Activated T-cell treated with anti-CD3 and anti-CD28 coated beads, Interleukin-2, amount 50 U/mL, for 4 hours (primary cell): ENCODE results near the gene DSG3. TPM values are rescaled to one million over a fixed set of nuclear protein-coding genes. Genes with fewer than 3 reads are reported as not detected.

Experiments
- ATAC-seq, 2 donors: fragments of 200-7000 bp; cut with Tn5 transposase; one replicate each; pipeline ENCODE4 v1.10.0; 2021
- DNase-seq: peaks from one replicate; pipeline ENCODE4 v3.0.0-alpha.2; 2020
- H3K27me3 Mint-ChIP-seq: one replicate; pipeline ENCODE4 v1.8.0; 2021; ENCODE audit warnings: low read depth, mixed read lengths
- H3K36me3 Mint-ChIP-seq: one replicate; pipeline ENCODE4 v1.8.0; 2022; ENCODE audit warnings: mixed read lengths; ENCODE audit not compliant: insufficient read depth
- H3K4me1 Mint-ChIP-seq: one replicate; pipeline ENCODE4 v1.8.0; 2021; ENCODE audit warnings: low read depth, mixed read lengths
- H3K4me3 Mint-ChIP-seq: one replicate; pipeline ENCODE4 v1.8.0; 2021; ENCODE audit warnings: mild to moderate bottlenecking, moderate library complexity, mixed read lengths
- H3K9me3 Mint-ChIP-seq: one replicate; pipeline ENCODE4 v1.8.0; 2021; ENCODE audit warnings: mixed read lengths
- total RNA-seq, 3 donors: library from RNA; stranded (reverse); gene quantifications; one replicate each; pipeline ENCODE4 v1.2.1, GENCODE V29; 2021

DSG3 gene
- total RNA-seq, 3 donors from 2014 or later: not detected

DNA sequence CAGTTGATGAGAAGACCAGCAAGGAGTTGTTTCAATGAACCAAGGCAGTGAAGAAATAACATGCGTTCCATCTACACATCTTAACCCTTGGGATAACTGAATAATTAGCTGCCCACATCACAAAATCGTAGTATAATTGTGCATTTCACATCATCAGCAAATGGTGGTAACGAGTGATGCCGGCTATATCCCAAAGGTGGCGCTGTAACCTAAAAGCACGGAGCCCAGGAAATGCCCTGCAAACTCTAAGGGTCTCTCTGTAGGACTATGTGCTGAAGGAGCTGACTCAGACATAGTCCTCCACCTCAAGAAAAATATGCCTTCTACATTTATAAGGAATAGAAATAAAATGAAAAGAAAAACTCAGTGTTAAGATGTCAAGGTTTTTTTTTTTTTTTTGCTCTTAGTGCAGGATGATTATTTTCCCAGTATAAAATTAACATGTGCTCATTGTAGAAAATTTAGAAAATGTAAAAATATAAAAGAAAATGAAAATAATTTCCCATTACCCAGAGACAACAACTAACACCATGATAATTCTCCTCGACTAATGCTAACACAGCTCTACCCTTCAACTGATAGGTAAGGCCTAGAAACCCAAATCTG lies 23.1 kb upstream of the DSG3 start:
- no peak overlapping the region for H3K4me3 Mint-ChIP-seq
- H3K36me3 Mint-ChIP-seq: no peaks in the 10 kb centered on the region
- H3K9me3 Mint-ChIP-seq: peaks cover 3% of the 10 kb centered on the region
- no peaks in the 10 kb centered on the region for H3K27me3 Mint-ChIP-seq
- DNase-seq: no peak
- no peak for ATAC-seq
- no peaks in the 10 kb centered on the region for H3K4me1 Mint-ChIP-seq

DNA sequence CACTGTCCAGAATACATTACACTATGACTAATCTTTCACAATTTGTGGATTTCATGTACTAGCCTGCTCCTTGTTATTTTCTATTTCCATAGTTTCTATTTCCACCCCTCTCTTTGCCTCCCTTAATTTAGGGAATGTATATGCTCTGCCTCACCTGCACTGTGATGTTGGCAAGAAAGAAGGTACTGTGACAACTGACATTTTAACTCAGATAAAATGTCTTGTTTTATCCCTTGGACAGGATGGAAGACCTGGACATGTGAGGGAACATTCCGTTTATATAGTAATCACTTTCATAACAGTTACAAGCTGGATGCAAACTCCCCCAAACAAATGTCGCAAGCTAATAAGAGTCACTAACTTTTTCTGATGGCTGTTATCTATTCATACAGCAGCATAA lies 21.5 kb upstream of the DSG3 start:
- ATAC-seq (no peak), DNase-seq (no peak)
- Mint-ChIP-seq H3K27me3 (no peaks in the 10 kb centered on the region), H3K9me3 (peaks cover 3% of the 10 kb centered on the region), H3K4me3 (no peak overlapping the region), H3K4me1 (no peaks in the 10 kb centered on the region), H3K36me3 (no peaks in the 10 kb centered on the region)

DNA sequence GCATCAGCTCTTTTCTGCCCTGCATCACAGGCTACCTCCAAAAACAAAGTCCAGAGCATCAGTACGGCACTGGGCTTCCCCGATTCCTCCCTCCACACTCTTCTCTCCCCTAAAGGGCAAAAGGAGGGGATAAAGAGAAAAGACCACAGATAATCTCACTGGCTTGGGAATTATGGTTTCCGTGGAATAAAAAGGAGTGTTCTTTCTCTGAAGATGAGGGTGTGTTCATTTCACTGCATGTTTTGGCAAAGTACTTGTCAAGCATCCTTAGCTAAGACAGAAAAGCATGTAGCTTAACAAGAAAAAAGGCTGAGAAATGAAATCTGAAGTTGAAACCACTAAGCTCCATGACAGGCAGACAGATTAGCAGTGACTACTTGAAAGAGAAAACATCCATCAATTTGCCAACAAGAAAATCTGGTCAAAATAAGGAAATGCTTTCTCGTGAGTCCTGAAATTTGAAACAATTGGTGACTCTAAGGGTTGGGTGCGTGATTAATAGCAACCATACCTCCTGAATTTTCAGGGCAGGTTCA lies 20.6 kb upstream of the DSG3 start:
- no peak for ATAC-seq
- H3K36me3 Mint-ChIP-seq: no peaks in the 10 kb centered on the region
- H3K9me3 Mint-ChIP-seq: peaks cover 5% of the 10 kb centered on the region
- no peak overlapping the region for H3K4me3 Mint-ChIP-seq
- no peaks in the 10 kb centered on the region for H3K4me1 Mint-ChIP-seq
- no peaks in the 10 kb centered on the region for H3K27me3 Mint-ChIP-seq
- no peak for DNase-seq

DNA sequence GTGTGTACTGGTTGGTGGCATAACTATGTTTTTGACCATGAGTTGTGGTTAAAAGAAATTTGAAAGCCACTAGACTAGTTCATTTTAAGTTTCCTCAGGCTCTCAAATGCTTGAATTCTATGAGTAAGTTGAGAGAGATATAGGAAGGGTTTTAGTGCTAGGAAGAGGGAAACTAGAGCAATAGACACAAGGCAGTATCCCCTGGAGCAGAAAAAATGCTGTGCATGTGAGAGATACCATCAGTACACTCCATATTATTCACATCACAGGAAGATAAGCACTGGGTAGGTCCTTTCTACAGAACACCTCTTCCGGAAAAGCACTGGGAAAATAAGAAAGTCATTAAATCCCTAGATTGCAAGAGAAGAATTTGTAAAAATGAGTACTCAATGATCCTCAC lies 19.3 kb upstream of the DSG3 start:
- Mint-ChIP-seq H3K27me3 (no peaks in the 10 kb centered on the region), H3K4me3 (no peak overlapping the region), H3K4me1 (no peaks in the 10 kb centered on the region), H3K9me3 (peaks cover 7% of the 10 kb centered on the region), H3K36me3 (no peaks in the 10 kb centered on the region)
- DNase-seq (no peak), ATAC-seq (no peak)

DNA sequence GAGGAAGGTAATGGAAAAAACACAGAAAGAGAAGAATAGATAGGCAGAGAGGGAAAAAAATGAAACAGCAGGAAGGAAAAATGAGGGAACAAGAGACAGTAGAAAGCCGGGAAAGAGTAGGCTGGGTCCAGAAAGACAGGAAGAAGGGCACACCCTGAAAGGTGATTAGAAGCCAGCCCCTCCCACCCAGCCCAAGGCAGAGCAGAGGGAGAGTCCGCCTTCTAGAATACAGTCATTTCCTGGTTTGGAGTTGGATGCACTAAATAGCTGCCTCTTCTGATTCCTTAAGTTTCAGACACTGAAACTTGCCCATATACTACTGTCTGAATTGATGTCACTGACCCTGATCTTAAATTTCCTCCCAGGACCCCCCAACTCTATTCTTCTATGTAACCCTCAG lies 17.9 kb upstream of the DSG3 start:
- H3K9me3 Mint-ChIP-seq: peaks cover 7% of the 10 kb centered on the region
- no peak for DNase-seq
- H3K27me3 Mint-ChIP-seq: no peaks in the 10 kb centered on the region
- no peaks in the 10 kb centered on the region for H3K4me1 Mint-ChIP-seq
- no peaks in the 10 kb centered on the region for H3K36me3 Mint-ChIP-seq
- H3K4me3 Mint-ChIP-seq: no peak overlapping the region
- ATAC-seq: no peak

DNA sequence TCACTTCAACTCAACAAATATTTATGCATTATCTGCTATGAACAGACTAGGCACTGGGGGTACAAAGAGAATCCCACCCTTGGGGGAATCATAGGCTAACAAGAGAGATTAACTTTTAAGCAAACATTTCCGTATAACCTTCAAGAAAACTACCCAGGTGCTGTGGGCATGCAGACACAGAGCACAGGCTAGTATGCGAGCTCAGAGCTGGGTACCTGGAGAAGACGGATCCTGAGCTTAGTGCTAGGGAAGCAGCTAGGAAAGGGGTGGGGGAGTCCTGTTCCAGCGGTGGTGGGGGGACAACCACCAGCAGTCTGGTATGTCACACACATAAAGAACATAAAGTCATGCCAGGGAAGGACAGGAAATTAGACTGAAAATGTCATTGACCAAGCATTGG lies 17.5 kb upstream of the DSG3 start:
- no peaks in the 10 kb centered on the region for H3K36me3 Mint-ChIP-seq
- no peak for ATAC-seq

DNA sequence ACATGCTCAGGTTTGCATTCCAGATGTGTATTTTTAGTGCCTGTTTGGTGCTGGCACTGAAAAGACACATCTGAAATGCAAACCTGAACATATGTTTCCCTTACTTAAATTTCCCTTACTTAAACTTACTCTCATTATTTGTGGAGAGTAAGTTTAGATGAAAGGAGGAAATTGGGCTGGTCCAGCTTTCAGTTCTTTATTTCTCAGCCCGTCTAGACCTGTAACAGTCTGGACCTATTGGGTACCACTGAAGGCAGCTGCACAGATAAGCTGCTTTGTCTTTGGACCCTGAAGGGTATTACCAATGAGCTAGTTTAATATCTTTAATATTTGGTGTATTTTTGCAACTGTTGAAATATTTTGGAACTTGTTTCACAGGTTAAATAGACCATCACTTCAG lies 17.0 kb upstream of the DSG3 start:
- no peak overlapping the region for H3K4me3 Mint-ChIP-seq
- ATAC-seq (no peak), DNase-seq (no peak)
- no peaks in the 10 kb centered on the region for H3K4me1 Mint-ChIP-seq
- H3K9me3 Mint-ChIP-seq: peaks cover 7% of the 10 kb centered on the region
- no peaks in the 10 kb centered on the region for H3K27me3 Mint-ChIP-seq
- H3K36me3 Mint-ChIP-seq: no peaks in the 10 kb centered on the region

More for the DNA sequence above, 17.5 kb upstream of the DSG3 start:
- H3K27me3 Mint-ChIP-seq: no peaks in the 10 kb centered on the region
- H3K4me1 Mint-ChIP-seq: no peaks in the 10 kb centered on the region
- H3K4me3 Mint-ChIP-seq: no peak overlapping the region
- DNase-seq: no peak
- peaks cover 7% of the 10 kb centered on the region for H3K9me3 Mint-ChIP-seq

DNA sequence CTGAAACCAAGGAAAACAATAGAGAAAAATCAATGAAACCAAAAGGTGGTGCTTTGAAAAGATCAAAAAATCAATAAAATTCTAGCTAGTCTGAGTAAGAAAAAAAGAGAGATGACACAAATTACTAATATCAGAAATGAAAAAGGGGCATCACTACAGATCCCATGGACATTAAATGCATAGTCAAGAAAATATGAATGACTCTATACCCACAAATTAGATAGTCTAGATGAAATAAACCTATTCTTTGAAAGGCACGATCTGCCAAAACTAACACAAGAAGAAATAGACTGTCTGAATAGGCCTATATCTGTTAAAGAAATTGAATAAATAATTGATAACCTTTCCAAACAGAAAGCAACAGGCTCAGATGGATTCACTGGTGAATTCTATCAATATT lies 15.2 kb upstream of the DSG3 start:
- H3K36me3 Mint-ChIP-seq: no peaks in the 10 kb centered on the region
- no peak overlapping the region for H3K4me3 Mint-ChIP-seq
- no peaks in the 10 kb centered on the region for H3K4me1 Mint-ChIP-seq
- no peak for DNase-seq
- H3K9me3 Mint-ChIP-seq: peaks cover 7% of the 10 kb centered on the region
- no peak for ATAC-seq
- no peaks in the 10 kb centered on the region for H3K27me3 Mint-ChIP-seq

DNA sequence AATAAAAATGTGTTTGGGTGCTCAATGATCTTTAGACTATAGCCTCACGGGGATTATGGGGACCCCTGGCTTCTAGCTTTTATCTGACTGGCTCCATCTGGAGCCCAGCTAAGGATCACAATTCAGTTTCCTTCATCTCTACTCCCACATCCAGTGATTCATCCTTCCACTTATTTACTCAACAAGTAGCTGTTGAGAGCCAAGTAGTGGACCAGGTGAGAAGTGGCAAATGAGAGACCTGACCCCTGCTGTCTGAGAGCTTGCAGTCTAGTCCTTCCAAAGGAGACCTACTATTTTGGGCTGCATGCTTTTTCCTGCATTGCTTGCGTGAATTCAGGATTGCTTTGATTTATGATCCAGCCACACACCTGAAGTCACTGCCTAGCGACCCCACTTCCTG lies 10.7 kb upstream of the DSG3 start:
- Mint-ChIP-seq H3K27me3 (no peaks in the 10 kb centered on the region), H3K9me3 (peaks cover 4% of the 10 kb centered on the region), H3K4me3 (no peak overlapping the region), H3K4me1 (no peaks in the 10 kb centered on the region), H3K36me3 (no peaks in the 10 kb centered on the region)
- ATAC-seq (no peak), DNase-seq (no peak)

DNA sequence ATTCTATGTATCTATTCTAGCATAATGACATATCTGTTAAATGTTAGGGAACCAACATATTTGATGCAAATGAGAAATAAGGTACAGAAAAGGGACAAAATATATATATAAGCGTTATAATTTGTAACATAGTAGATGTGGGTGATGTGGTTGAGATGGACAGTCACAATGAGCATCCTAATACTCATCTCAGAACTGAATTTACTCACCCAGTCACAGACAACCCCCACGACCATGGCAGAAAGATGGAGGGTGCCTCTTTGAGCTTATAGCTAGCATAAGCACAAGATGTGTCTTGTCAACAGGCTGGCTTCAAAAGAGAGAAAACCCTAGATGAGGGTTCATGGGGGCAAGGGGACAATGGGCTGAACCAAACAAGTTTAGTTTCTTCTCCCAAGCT lies 9.1 kb upstream of the DSG3 start:
- Mint-ChIP-seq H3K27me3 (no peaks in the 10 kb centered on the region), H3K36me3 (no peaks in the 10 kb centered on the region), H3K4me1 (no peaks in the 10 kb centered on the region), H3K9me3 (no peaks in the 10 kb centered on the region), H3K4me3 (no peak overlapping the region)
- DNase-seq: no peak
- ATAC-seq: no peak

DNA sequence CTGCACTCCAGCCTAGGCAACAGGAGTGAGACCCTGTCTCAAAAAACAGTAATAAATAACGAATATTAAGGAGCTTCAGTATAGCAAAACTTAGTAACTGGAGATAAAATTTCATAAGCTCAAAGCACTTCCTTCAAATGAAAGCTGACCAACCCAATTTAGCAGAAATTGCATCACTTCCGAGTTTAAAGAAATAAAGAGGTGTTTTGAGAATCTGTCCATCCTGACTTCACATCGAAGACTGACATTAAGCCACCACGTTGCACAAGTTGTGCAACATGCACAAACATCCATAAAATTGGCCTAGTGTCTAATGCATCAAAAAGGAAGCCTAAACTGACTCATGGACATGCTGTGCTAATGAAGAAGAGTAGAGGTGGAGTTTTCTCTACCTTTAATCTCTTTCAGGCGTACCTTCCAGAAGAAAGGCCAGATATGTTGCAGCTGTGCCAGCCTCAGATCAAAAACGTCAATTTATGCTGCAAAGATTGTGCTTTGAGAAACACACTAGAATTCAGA lies 7.7 kb upstream of the DSG3 start:
- H3K4me1 Mint-ChIP-seq: no peaks in the 10 kb centered on the region
- H3K9me3 Mint-ChIP-seq: no peaks in the 10 kb centered on the region
- H3K4me3 Mint-ChIP-seq: no peak overlapping the region
- H3K36me3 Mint-ChIP-seq: no peaks in the 10 kb centered on the region
- ATAC-seq (no peak), DNase-seq (no peak)
- H3K27me3 Mint-ChIP-seq: no peaks in the 10 kb centered on the region

DNA sequence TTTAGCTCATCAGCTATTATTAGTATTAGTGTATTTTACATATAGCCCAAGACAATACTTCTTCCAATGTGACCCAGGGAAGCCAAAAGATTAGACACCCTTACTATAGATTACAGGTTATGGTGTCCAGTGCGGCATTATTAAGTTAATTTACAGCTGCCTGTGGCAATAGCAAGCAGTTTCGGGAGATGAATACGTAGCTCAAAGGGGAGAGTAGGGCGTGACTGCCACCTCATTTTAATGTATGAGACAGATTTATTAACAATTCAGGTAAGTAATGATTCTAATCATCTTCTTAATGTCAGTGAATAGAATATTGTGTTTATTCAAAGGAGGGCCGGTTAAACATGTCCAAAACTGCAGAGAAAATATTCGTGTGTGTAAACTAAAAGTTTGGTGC lies 6.8 kb upstream of the DSG3 start:
- no peaks in the 10 kb centered on the region for H3K4me1 Mint-ChIP-seq
- H3K9me3 Mint-ChIP-seq: no peaks in the 10 kb centered on the region
- DNase-seq (no peak), ATAC-seq (no peak)
- no peaks in the 10 kb centered on the region for H3K36me3 Mint-ChIP-seq
- H3K4me3 Mint-ChIP-seq: no peak overlapping the region
- H3K27me3 Mint-ChIP-seq: no peaks in the 10 kb centered on the region

DNA sequence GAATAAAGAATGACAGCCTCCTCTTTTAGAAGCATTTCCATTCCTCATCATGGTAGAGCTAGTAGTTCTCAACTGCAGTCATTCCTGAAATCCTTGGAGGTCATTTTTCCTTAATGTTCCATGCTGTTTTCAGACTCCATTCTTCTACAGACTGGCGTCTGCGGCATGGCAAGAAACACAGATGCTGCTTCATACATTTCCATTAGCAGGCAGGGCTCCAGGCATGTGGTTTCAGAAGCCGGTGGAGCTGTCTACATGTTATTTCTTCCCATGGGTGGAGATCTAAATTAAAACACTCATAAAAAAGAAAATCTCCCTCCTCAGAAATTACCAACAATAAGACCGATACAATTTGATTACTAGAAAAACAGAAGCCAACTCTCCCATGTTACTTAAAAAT lies 6.0 kb upstream of the DSG3 start:
- H3K27me3 Mint-ChIP-seq: no peaks in the 10 kb centered on the region
- H3K4me3 Mint-ChIP-seq: no peak overlapping the region
- DNase-seq (no peak), ATAC-seq (no peak)
- no peaks in the 10 kb centered on the region for H3K36me3 Mint-ChIP-seq
- H3K4me1 Mint-ChIP-seq: no peaks in the 10 kb centered on the region
- no peaks in the 10 kb centered on the region for H3K9me3 Mint-ChIP-seq

DNA sequence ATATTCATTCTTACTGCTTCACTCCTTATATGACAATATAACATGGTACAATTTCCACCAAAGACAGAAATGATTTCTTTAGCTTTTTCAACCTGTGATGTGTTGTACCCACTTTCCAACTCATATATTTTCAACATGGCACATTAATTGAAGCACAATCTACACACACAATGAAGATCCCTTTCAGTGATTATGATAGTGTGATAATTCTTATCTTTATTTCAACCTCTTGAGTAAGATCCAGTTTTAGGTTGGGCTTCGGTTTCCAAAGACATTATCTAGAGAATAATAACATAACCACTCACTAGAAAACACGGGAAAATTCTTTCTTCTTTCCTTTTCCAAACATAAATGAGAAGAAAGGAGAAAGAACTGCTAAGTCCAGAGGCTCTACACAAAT lies 3.4 kb upstream of the DSG3 start:
- no peaks in the 10 kb centered on the region for H3K9me3 Mint-ChIP-seq
- no peak for DNase-seq
- H3K27me3 Mint-ChIP-seq: no peaks in the 10 kb centered on the region
- H3K4me3 Mint-ChIP-seq: no peak overlapping the region
- H3K4me1 Mint-ChIP-seq: no peaks in the 10 kb centered on the region
- no peak for ATAC-seq
- H3K36me3 Mint-ChIP-seq: no peaks in the 10 kb centered on the region

DNA sequence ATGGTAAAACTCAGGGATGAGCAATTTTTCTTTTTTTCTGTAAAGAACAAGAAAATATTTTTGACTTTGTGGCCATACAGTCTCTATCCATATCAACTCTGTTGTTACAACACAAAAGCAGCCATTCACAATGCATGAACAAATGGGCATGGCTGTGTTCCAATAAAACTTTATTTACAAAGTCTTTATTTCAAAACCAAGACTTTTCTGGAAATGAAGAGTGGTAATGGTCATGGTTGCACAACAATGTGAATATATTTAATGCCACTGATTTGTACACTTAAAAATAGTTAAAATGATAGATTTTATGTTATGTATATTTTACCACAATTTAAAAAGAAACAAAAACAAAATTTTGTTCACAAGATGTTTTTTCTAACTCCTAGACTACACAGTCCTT lies 1.6 kb upstream of the DSG3 start:
- Mint-ChIP-seq H3K4me3 (no peak overlapping the region), H3K36me3 (no peaks in the 10 kb centered on the region), H3K27me3 (no peaks in the 10 kb centered on the region), H3K9me3 (no peaks in the 10 kb centered on the region), H3K4me1 (no peaks in the 10 kb centered on the region)
- ATAC-seq: no peak
- DNase-seq: no peak
